Activated gamma-delta T cell (primary cell): ENCODE measurements around the gene NRP1.
"Not testable (repeated sequence)": the region's sequence is repeated elsewhere in the genome, so short reads cannot be mapped to it uniquely, and the experiment has no call there.

Source experiments
- DNase-seq: peaks from one replicate; lab custom pipeline; 2025; lab: John Stamatoyannopoulos, UW

Gene NRP1

GRCh38 chr10:33321516-33321915, 13.0 kb downstream of the NRP1 start:
- no peak for DNase-seq

GRCh38 chr10:33320288-33320687, 14.2 kb downstream of the NRP1 start:
- DNase-seq: no peak

- no peak for DNase-seq
Observed at GRCh38 chr10:33315891-33316290, 18.6 kb downstream of the NRP1 start.

DNA sequence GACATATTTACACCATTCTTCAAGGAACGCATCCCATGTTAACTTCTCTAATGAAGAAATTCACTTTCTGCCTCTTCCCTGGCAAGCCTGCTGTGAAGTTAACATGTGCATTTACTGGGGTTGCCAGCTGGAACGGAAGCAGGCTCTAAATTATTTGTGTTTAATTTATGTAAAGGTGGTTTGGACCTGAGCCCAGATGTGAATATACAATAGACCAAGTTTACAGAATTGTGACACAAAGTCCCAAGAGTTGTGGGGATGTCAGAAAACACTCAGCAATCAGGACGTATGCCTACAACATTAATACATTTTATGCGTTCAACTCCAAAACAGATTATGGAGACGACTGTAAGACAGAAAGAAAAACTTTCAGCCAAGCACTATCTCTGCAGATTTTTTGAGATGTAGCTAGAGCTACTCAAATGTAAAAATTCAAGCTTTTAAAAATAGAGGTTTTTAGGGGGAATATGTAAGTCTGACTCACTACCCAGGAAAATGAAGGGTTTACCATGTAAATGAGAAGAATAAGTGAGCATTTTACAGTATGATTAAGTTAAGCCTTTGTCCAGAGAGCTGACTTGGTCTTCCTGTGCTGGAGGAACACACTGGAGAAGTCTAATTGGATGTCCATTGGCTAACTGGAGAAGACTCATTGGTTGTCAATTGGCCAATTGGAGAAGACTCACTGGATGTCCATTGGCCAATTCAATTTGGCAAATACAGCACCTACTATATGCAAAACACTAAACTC, 19.5 kb downstream of the NRP1 start:
- DNase-seq: no peak

GRCh38 chr10:33311640-33312039, 22.8 kb downstream of the NRP1 start:
- no peak for DNase-seq

GRCh38 chr10:33310853-33311252, 23.6 kb downstream of the NRP1 start:
- DNase-seq: no peak

DNA sequence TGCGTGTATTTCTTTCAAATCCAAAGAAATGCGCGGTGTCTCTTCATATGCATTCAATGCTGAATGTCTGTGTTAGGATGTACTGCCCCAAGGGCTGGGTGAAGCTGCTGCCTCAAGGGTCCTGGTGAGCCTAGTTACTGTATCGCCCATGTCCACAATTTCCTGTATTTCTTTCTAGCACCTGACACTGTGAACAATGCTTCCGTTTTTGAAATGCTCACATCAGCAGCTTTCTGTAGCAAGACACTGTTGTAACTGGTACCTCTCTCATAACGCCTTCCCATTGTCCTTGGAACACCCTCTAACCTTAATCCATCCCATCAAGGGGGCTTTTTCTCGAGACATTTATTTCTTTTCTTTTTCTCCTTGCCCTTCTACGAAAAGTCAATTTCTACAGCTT, 25.1 kb downstream of the NRP1 start:
- no peak for DNase-seq

DNA sequence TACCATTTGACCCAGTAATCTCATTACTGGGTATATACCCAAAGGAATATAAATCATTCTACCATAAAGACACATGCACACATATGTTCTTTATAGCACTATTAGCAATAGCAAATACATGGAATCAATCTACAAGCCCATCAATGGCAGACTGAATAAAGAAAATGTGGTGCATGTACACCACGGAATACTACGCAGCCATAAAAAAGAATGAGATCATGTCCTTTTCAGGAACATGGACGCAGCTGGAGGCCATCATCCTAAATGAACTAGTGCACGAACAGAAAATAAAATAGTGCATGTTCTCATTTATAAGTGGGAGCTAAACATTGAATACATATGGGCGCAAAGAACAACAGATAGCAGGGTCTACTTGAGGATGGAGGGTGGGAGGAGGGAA, 26.6 kb downstream of the NRP1 start:
- DNase-seq: no peak

- DNase-seq: no peak
Observed at GRCh38 chr10:33306701-33307519, 27.6 kb downstream of the NRP1 start.

- DNase-seq: no peak
Observed at GRCh38 chr10:33306126-33306525, 28.3 kb downstream of the NRP1 start.

- no peak for DNase-seq
Observed at GRCh38 chr10:33304423-33305225, 29.8 kb downstream of the NRP1 start.

DNA sequence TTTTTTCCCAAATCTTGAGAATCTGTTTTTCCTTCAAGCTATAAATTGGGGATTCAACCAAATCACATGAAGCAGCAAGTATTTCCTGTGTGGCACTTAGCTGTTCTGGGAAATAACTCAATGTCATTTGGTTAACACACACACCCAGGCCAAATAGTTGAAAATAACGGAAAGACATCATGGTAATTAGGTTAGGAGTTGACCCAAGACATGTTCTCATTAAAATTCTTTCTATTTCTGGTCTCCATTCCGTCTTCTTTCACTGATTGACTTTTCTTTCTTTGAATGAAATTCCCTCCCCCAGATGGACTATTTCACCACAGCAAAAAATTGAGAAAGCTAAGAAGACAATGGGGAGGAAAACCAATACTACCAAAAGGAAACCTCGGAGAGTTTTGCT, 30.5 kb downstream of the NRP1 start:
- DNase-seq: no peak

- no peak for DNase-seq
Observed at GRCh38 chr10:33302208-33302829, 32.1 kb downstream of the NRP1 start.

DNA sequence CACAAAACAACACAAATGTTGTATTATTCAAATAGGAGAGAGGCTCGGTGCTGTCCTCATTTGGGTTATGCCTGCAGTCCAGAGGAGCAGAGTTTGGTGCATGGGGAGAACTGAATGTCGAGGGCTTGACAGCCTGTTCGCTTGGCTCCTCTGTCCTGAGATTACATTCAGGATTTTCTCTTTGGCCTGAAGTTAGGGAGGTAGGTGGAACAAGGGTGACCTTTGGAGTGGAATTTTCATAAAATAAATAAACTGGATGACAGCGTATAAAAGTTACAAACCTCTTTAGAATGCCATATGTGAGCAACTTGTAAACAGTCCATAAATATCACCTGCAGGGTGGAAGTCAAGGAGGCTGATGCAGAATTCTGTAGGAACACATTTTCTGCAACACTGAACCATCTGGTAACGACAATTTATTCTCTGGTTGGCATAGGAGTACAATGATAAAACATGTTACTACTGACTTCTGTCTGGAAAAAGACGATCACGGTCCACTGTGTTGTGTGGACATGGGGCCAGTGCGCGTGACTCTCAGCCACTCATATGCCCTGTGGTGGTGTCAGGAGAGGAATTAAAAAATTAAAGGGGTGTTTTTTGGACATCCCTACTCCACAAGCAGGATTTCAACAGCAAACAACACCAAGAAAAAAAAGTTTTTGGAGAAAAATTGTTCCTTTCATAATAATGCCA, 33.2 kb downstream of the NRP1 start:
- no peak for DNase-seq

DNA sequence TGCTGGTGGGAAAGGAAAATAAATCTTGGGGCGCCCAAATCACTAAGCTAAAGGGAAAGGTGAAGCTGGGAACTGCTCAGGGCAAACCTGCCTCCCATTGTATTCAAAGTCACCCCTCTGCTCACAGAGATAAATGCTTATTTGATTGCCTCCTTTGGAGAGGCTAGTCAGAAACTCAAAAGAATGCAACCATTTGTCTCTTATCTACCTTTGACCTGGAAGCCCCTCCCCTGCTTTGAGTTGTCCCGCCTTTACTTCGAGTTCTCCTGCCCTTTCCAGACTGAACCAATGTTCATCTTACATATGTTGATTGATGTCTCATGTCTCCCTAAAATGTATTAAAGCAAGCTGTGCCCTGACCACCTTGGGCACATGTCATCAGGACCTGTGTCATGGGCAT, 33.9 kb downstream of the NRP1 start:
- DNase-seq: not testable (repeated sequence)

- DNase-seq: no peak
Observed at GRCh38 chr10:33298893-33299292, 35.6 kb downstream of the NRP1 start.

- no peak for DNase-seq
Observed at GRCh38 chr10:33298110-33298509, 36.4 kb downstream of the NRP1 start.

GRCh38 chr10:33295851-33296250, 38.6 kb downstream of the NRP1 start:
- no peak for DNase-seq

DNA sequence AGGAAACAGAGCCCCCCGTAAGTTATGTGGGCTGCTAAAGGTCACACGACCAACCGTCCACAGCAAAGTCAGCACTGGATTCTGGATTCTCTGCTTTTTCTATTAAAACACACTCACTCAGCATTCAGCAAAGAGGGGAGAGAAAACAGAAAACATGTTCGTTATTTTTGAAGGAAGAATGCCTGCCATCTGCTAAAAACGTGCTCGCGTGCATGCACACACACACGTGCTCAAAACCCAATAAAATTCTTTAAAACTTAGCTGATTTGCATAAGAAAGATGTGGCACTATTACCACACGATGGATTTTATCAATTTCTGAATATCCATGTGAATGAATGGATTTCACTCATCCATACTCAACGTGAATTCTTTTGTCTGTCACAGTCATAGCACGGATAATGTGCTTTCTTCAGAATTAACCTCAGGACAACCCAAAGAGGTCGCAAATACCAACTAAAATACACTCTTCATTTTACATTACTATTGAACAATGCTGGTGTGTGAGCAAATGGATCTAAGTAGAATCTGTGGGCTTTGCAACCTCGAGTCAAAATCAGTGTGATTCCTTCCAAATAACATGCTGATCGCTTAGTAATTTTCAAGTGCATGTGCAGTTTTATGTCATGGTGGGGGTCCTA, 40.8 kb downstream of the NRP1 start:
- DNase-seq: no peak

DNA sequence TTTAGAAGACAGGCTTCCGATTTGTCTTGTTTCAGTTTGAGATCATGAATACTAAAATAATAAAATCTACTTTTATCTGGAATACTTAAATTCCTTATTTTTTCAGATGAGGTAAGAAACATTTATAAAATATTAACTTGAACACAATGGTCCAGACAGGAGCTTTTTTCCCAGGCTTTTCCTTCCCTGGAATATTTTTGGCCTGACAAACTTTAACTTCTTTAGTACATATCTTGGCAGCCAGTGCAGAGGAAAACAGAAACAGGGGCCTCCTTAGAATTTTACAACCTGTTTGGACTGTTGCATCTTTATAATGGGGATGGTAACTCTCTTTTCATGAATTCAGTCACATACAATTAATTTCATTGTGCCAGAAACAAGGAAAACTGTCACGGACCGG, 41.4 kb downstream of the NRP1 start:
- no peak for DNase-seq

DNA sequence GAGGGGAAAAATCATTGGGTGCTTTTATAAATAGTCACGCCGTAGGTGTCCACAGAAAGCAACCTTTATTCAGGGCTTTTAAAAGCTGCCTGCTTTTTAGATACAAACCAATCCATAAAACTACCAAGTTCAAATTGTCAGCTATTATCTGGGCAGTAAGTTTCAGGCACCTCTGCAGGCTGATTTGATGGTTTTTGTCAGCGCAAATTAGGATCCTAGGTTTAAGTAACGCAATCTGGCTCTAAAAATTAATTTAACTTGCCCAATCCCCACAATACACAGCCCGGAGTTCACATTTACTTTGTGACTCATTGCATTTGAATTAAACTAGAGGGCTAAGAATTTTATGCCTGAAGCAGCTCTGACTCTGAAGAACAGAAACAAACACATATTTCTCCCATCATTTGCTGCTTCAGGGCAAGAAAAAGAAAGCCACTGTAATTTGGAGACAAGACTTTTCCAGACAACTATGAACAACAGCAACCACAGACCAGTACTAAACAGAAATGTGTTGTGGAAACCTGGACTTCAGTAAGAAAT, 43.3 kb downstream of the NRP1 start:
- DNase-seq: no peak
